SHP77 (cell line): Measurements from ENCODE around the gene ARMC2.
"Not testable (repeated sequence)": the region's sequence is repeated elsewhere in the genome, so short reads cannot be mapped to it uniquely, and the experiment has no call there.

Source experiments
- DNase-seq, 2 experiments: peaks; one replicate each; lab custom pipeline; 2025; lab: John Stamatoyannopoulos, UW

Gene ARMC2

GRCh38 chr6:108916026-108916686, 67.9 kb downstream of the ARMC2 start:
- no peak for DNase-seq

- no peak for DNase-seq
Measured at GRCh38 chr6:108920751-108921150, 72.5 kb downstream of the ARMC2 start.

- DNase-seq, result no peak
Measured at GRCh38 chr6:108921547-108922361, 73.5 kb downstream of the ARMC2 start.

- no peak for DNase-seq
Measured at GRCh38 chr6:108922499-108922898, 74.3 kb downstream of the ARMC2 start.

GRCh38 chr6:108927927-108928326, 79.7 kb downstream of the ARMC2 start:
- no peak for DNase-seq

GRCh38 chr6:108928650-108929049, 80.4 kb downstream of the ARMC2 start:
- no peak for DNase-seq

- not testable (repeated sequence) for DNase-seq
Measured at GRCh38 chr6:108931090-108931489, 82.9 kb downstream of the ARMC2 start.

GRCh38 chr6:108937170-108937569, 88.9 kb downstream of the ARMC2 start:
- DNase-seq, result no peak

- DNase-seq, result no peak
Measured at GRCh38 chr6:108940741-108941140, 92.5 kb downstream of the ARMC2 start.

GRCh38 chr6:108941281-108941680, 93.1 kb downstream of the ARMC2 start:
- DNase-seq, result no peak

- no peak for DNase-seq
Measured at GRCh38 chr6:108941859-108942258, 93.6 kb downstream of the ARMC2 start.

GRCh38 chr6:108942556-108943492, 94.6 kb downstream of the ARMC2 start:
- DNase-seq, result peak; percentile 28 to 42

GRCh38 chr6:108944071-108944470, 95.8 kb downstream of the ARMC2 start:
- DNase-seq, result no peak

GRCh38 chr6:108944707-108945680, 96.8 kb downstream of the ARMC2 start:
- peak; percentile 32 to 40 for DNase-seq

- peak; percentile 73 to 83 for DNase-seq
Measured at GRCh38 chr6:108945681-108946159, 97.5 kb downstream of the ARMC2 start.

GRCh38 chr6:108946695-108947094, 98.5 kb downstream of the ARMC2 start:
- DNase-seq, result peak in 1 of 2 experiments; percentile 20

GRCh38 chr6:108947114-108947854, 99.1 kb downstream of the ARMC2 start:
- DNase-seq, result peak; percentile 35 to 66

GRCh38 chr6:108948181-108948661, 100.0 kb downstream of the ARMC2 start:
- DNase-seq, result peak in 1 of 2 experiments; percentile 26

GRCh38 chr6:108951351-108951953, 103.2 kb downstream of the ARMC2 start:
- DNase-seq, result no peak
